Thoracic aorta (tissue), 2 donors: Measurements from ENCODE around the gene BMAL1. TPM values are rescaled to one million over a fixed set of nuclear protein-coding genes. Genes with fewer than 3 reads are reported as not detected.

ENCODE experiments used
- ATAC-seq: fragments of 150-250 bp; one replicate; pipeline ENCODE4 v1.8.0; 2017; ENCODE audit warnings: low read depth; ENCODE audit not compliant: insufficient number of reproducible peaks, low FRiP score
- DNase-seq: peaks from one replicate; pipeline ENCODE4 v3.0.0-alpha.2; 2020; ENCODE audit warnings: low spot score
- H3K27ac ChIP-seq, 2 donors: fragments of 200-600 bp; sonication (generic); 1 replicate in 1 of 2; 2 replicates in 1 of 2; pipeline ENCODE4 v1.5.1; 2016; ENCODE audit warnings: mild to moderate bottlenecking in 2 of 2, moderate library complexity in 2 of 2
- H3K27me3 ChIP-seq: fragments of 200-600 bp; sonication (generic); replicated peaks from 2 replicates; pipeline ENCODE4 v1.6.0; 2016; ENCODE audit warnings: mild to moderate bottlenecking; ENCODE audit not compliant: insufficient read depth
- H3K36me3 ChIP-seq: fragments of 200-600 bp; sonication (generic); one replicate; pipeline ENCODE4 v1.5.1; 2016
- H3K4me1 ChIP-seq, 2 donors: fragments of 200-600 bp; sonication (generic); 1 replicate in 1 of 2; 2 replicates in 1 of 2; pipeline versions ENCODE4 v1.5.1 to v1.6.0; 2016; ENCODE audit warnings: low read depth in 2 of 2, mild to moderate bottlenecking in 1 of 2; ENCODE audit not compliant: control insufficient read depth in 1 of 2
- H3K4me3 ChIP-seq: fragments of 200-600 bp; sonication (generic); 2 replicates; pipeline ENCODE4 v1.5.1; 2016; ENCODE audit warnings: mild to moderate bottlenecking
- H3K9me3 ChIP-seq: fragments of 200-600 bp; sonication (generic); 2 replicates; pipeline ENCODE4 v1.5.1; 2016
- CTCF ChIP-seq: fragments of 200-600 bp; sonication (generic); IDR thresholded peaks from one replicate; pipeline ENCODE4 v1.5.1; 2019; ENCODE audit warnings: antibody characterized with exemption
- total RNA-seq, 2 donors: library from RNA; depleted of rRNA; stranded (reverse); fragments of >200 nt; gene quantifications; one replicate each; pipeline versions ENCODE4 v1.1.0 to v1.2.3, GENCODE V29; 2016

The BMAL1 gene
- total RNA-seq, 2 donors from 2014 or later: 21.8 to 40.8 TPM

GRCh38 chr11:13341026-13341425 is 63.4 kb downstream of the BMAL1 start:
- Histone ChIP-seq H3K9me3 (no peaks in the 10 kb centered on the region), H3K4me1 (peaks cover 13 to 26% of the 10 kb centered on the region in 2 donors), H3K27ac (no peak overlapping the region), H3K36me3 (no peaks in the 10 kb centered on the region), H3K27me3 (no peaks in the 10 kb centered on the region), H3K4me3 (no peak overlapping the region)
- no peak for TF ChIP-seq CTCF
- ATAC-seq (no peak), DNase-seq (no peak)

GRCh38 chr11:13343067-13343466 is 65.5 kb downstream of the BMAL1 start:
- TF ChIP-seq CTCF: no peak
- Histone ChIP-seq H3K4me3 (no peak overlapping the region), H3K27ac (no peak overlapping the region), H3K36me3 (no peaks in the 10 kb centered on the region), H3K4me1 (peaks cover 8 to 20% of the 10 kb centered on the region in 2 donors), H3K9me3 (no peaks in the 10 kb centered on the region), H3K27me3 (no peaks in the 10 kb centered on the region)
- ATAC-seq (no peak), DNase-seq (no peak)

GRCh38 chr11:13343931-13344717 is 66.5 kb downstream of the BMAL1 start:
- H3K9me3 ChIP-seq: no peaks in the 10 kb centered on the region
- no peak overlapping the region for H3K4me3 ChIP-seq
- H3K4me1 ChIP-seq: peaks cover 0 to 10% of the 10 kb centered on the region in 2 donors
- peak; percentile 82 for TF ChIP-seq CTCF
- no peaks in the 10 kb centered on the region for H3K36me3 ChIP-seq
- DNase-seq (peak; percentile 33), ATAC-seq (peak; percentile 12)
- no peak overlapping the region for H3K27ac ChIP-seq
- H3K27me3 ChIP-seq: no peaks in the 10 kb centered on the region

GRCh38 chr11:13344818-13345217 is 67.2 kb downstream of the BMAL1 start:
- no peaks in the 10 kb centered on the region for H3K9me3 ChIP-seq
- DNase-seq (no peak), ATAC-seq (no peak)
- no peak overlapping the region for H3K27ac ChIP-seq
- no peak overlapping the region for H3K4me3 ChIP-seq
- no peaks in the 10 kb centered on the region for H3K36me3 ChIP-seq
- no peaks in the 10 kb centered on the region for H3K27me3 ChIP-seq
- TF ChIP-seq CTCF: no peak
- H3K4me1 ChIP-seq: peaks cover 0 to 3% of the 10 kb centered on the region in 2 donors

- DNase-seq: no peak
Observed at GRCh38 chr11:13346470-13346869, 68.9 kb downstream of the BMAL1 start.

More at GRCh38 chr11:13346470-13346869, 68.9 kb downstream of the BMAL1 start:
- H3K36me3 ChIP-seq: peaks cover 2% of the 10 kb centered on the region
- ATAC-seq: no peak
- H3K27me3 ChIP-seq: no peaks in the 10 kb centered on the region
- no peak overlapping the region for H3K27ac ChIP-seq
- no peaks in the 10 kb centered on the region for H3K9me3 ChIP-seq
- H3K4me1 ChIP-seq: no peaks in the 10 kb centered on the region
- no peak overlapping the region for H3K4me3 ChIP-seq
- no peak for TF ChIP-seq CTCF
